ENCODE results near the gene ACBD5. TPM values are rescaled to one million over a fixed set of nuclear protein-coding genes. Genes with fewer than 3 reads are reported as not detected.

The ACBD5 gene
- total RNA-seq, 6 donors from 2014 or later, result 13.3 to 34.2 (median 22.4) TPM

DNA sequence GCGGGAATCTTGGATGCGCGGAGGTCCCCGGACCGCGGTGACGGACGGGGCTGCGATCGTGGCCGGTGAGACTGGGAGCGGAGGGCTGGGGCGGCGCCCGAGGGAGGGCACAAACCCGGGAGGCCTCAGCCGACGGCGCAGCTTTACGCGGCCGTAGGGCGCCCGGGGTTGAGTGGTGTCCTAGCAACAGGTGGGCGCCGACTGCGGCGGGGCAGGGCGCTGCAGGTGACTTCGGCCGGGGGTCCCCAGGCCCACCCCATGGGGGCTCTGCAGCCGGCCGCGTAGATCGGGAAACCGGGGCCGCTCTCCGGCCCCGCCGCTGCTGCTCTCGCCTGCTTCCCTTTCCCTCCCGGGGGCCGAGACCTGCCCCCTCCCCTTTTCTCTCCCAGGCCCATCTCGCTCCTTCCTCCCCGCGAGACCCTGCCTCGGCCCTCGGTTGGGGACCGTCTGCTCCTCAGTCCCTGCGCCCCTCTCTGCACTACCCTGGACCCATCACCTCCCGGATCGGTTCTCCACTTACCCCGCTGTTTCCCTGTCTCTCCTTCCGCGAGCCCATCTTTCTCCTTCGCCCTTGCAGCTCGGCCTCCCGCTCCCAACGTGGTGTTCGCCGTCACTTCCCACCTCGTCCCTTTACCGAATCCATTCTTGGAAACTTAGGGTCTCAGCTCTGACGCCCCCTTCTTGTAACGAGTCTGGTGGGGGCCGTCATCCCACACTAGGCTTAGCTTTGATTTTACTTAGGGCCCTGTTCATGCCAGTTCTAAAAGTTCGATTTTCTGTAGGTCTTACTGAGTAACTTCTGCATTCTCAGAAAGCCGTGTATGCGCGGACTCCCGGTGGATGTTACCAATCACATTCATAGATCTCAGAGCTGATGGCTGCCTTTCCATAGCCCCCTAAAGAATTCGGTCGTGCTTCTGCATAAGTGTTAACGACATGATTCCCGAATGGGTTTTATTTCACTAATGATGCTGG is 18.5 kb upstream of the ACBD5 start:
- TF ChIP-seq POLR2A (IDR thresholded peaks at IDR 0.05) (no peak), POLR2AphosphoS5 (IDR thresholded peaks at IDR 0.05) (no peak), EP300 (IDR thresholded peaks at IDR 0.05) (no peak)
- TF ChIP-seq, protein P1, sequence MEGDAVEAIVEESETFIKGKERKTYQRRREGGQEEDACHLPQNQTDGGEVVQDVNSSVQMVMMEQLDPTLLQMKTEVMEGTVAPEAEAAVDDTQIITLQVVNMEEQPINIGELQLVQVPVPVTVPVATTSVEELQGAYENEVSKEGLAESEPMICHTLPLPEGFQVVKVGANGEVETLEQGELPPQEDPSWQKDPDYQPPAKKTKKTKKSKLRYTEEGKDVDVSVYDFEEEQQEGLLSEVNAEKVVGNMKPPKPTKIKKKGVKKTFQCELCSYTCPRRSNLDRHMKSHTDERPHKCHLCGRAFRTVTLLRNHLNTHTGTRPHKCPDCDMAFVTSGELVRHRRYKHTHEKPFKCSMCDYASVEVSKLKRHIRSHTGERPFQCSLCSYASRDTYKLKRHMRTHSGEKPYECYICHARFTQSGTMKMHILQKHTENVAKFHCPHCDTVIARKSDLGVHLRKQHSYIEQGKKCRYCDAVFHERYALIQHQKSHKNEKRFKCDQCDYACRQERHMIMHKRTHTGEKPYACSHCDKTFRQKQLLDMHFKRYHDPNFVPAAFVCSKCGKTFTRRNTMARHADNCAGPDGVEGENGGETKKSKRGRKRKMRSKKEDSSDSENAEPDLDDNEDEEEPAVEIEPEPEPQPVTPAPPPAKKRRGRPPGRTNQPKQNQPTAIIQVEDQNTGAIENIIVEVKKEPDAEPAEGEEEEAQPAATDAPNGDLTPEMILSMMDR (IDR thresholded peaks at IDR 0.05), result no peak
- Histone ChIP-seq H3K36me3 (no peaks in the 10 kb centered on the region), H3K27ac (peak overlapping the region in 1 of 4 donors; percentile 51), H3K4me1 (peaks cover 6 to 12% (median 10%) of the 10 kb centered on the region in 4 donors), H3K27me3 (peaks cover 0 to 13% (median 9%) of the 10 kb centered on the region in 4 donors), H3K4me3 (peak overlapping the region; percentile 32 to 57 (median 50)), H3K9me3 (no peaks in the 10 kb centered on the region)
- 9% methylated on average over 52 to 56 of the region's 75 CpGs for WGBS, 2 donors
- DNase-seq (peak in 1 of 2 donors; percentile 87), ATAC-seq (ENCODE audit: low FRiP score in 2 of 2) (peak; percentile 46 to 71)

DNA sequence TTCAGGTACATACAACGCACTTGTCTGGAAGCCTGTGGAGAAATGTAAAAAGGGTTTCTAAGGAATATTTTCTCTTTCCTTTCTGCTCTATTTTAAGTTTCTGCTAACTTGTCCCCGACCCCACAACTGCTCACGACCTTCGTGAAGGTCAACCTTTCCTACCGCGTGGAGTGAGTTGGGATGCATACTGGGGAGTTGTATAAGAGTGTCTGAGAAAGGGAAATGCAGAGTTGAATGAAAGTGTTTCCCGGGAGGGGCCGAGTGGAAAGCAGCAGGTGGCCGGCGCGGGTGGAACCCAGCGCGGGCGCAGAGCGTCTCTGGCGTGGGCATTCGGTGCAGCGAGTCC is 17.9 kb upstream of the ACBD5 start:
- Histone ChIP-seq H3K4me3 (peak overlapping the region; percentile 32 to 57 (median 50)), H3K27ac (peak overlapping the region in 1 of 4 donors; percentile 51), H3K36me3 (no peaks in the 10 kb centered on the region), H3K9me3 (no peaks in the 10 kb centered on the region), H3K4me1 (peaks cover 6 to 12% (median 10%) of the 10 kb centered on the region in 4 donors), H3K27me3 (peaks cover 0 to 13% (median 9%) of the 10 kb centered on the region in 4 donors)
- no peak for DNase-seq
- WGBS, 2 donors, result 8 to 11% methylated on average over 18 of the region's 18 CpGs
- no peak for TF ChIP-seq POLR2AphosphoS5 (IDR thresholded peaks at IDR 0.05)
- TF ChIP-seq POLR2A (IDR thresholded peaks at IDR 0.05), result no peak
- no peak for TF ChIP-seq EP300 (IDR thresholded peaks at IDR 0.05)
- TF ChIP-seq, protein P1 (IDR thresholded peaks at IDR 0.05), result no peak
- ATAC-seq (ENCODE audit: low FRiP score in 2 of 2), result no peak

DNA sequence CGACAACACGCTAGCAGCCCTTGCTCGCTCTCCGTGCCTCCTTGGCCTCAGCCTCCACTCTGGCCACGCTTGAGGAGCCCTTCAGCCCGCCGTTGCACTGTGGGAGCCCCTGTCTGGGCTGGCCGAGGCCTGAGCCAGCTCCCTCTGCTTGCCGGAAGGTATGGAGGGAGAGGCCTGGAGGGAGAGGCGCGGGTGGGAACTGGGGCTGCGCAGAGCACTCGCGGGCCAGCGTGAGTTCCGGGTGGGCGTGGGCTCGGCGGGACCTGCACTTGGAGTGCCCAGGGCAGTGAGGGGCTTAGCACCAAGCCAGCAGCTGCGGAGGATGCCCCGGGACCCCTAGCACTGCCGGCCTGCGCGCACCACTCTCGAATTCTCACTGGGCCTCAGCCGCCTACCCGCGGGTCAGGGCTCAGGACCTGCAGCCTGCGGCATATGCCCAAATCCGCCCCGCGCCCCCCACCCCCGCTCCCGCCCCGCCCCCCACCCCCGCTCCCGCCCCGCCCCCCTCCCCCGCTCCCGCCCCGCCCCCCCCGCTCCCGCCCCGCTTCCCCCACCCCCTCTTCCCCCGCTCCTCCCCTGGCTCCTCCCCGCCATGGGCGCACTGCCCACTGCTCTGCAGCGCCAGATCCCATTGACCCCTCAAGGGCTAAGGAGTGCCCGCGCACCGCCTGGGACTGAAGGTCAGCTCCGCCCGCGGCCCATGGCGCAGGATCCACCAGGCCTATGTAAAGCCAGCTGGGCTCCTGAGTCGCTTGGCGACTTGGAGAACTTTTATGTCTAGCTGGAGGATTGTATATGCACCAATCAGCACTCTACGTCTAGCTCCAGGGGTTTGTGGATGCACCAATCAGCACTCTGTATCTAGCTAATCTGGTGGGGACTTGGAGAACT is 15.9 kb upstream of the ACBD5 start:
- WGBS, 2 donors, result 95 to 98% methylated on average over 10 to 41 of the region's 58 CpGs
- TF ChIP-seq POLR2AphosphoS5 (IDR thresholded peaks at IDR 0.05) (no peak), EP300 (IDR thresholded peaks at IDR 0.05) (no peak)
- peaks cover 0 to 13% (median 9%) of the 10 kb centered on the region in 4 donors for H3K27me3 ChIP-seq
- H3K27ac ChIP-seq, result no peak overlapping the region
- peak in 1 of 2 donors; percentile 72 for DNase-seq
- no peaks in the 10 kb centered on the region for H3K36me3 ChIP-seq
- no peaks in the 10 kb centered on the region for H3K9me3 ChIP-seq
- H3K4me3 ChIP-seq, result no peak overlapping the region
- peaks cover 6 to 18% (median 11%) of the 10 kb centered on the region in 4 donors for H3K4me1 ChIP-seq
- no peak for ATAC-seq (ENCODE audit: low FRiP score in 2 of 2)

DNA sequence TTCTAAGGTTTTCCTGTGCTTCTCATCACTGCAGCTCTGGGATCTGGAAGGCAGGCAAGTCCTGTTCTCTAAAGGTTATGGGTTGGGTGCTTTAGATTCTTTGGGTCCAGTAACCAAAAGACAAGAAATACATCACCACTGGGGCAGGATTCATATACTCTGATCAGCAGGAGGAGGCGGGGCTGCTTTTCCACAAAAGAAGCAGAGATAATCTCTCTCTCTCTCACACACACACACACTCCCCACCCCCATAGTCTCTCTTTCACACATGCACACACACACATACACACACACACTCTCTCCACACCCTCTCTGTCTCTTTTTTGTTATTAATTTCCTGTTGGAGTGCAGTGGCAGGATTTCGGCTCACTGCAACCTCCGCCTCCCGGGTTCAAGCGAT is 13.0 kb upstream of the ACBD5 start:
- TF ChIP-seq, protein P1 (IDR thresholded peaks at IDR 0.05), result no peak
- TF ChIP-seq EP300 (IDR thresholded peaks at IDR 0.05) (no peak), POLR2A (IDR thresholded peaks at IDR 0.05) (no peak), POLR2AphosphoS5 (IDR thresholded peaks at IDR 0.05) (no peak)
- Histone ChIP-seq H3K27me3 (peaks cover 0 to 2% (median under 1%) of the 10 kb centered on the region in 4 donors), H3K9me3 (no peaks in the 10 kb centered on the region), H3K4me3 (no peak overlapping the region), H3K27ac (no peak overlapping the region), H3K4me1 (peaks cover 0 to 13% (median 2%) of the 10 kb centered on the region in 4 donors), H3K36me3 (no peaks in the 10 kb centered on the region)
- no peak for ATAC-seq (ENCODE audit: low FRiP score in 2 of 2)
- WGBS, 2 donors, result 91 to 94% methylated on average over 5 of the region's 5 CpGs
- DNase-seq, result no peak

Data from upper lobe of left lung (tissue), 6 donors.